Measurements from ENCODE around the gene BAIAP3.
"Not testable (repeated sequence)": the region's sequence is repeated elsewhere in the genome, so short reads cannot be mapped to it uniquely, and the experiment has no call there.

BAIAP3 gene

GRCh38 chr16:1316033-1316405 lies 17.4 kb upstream of the BAIAP3 start:
- DNase-seq = no peak

- no peak for DNase-seq
These were observed 15.8 kb upstream of the BAIAP3 start for GRCh38 chr16:1317479-1318267.

GRCh38 chr16:1318268-1318545 lies 15.2 kb upstream of the BAIAP3 start:
- no peak for DNase-seq

GRCh38 chr16:1319041-1319440 lies 14.4 kb upstream of the BAIAP3 start:
- no peak for DNase-seq

- no peak for DNase-seq
These were observed 13.3 kb upstream of the BAIAP3 start for GRCh38 chr16:1320097-1320496.

- no peak for DNase-seq
These were observed 12.7 kb upstream of the BAIAP3 start for GRCh38 chr16:1320658-1321240.

- DNase-seq = no peak
These were observed 11.0 kb upstream of the BAIAP3 start for GRCh38 chr16:1322407-1322806.

- no peak for DNase-seq
These were observed 9.9 kb upstream of the BAIAP3 start for GRCh38 chr16:1323296-1324239.

- no peak for DNase-seq
These were observed 9.1 kb upstream of the BAIAP3 start for GRCh38 chr16:1324286-1324826.

- DNase-seq = no peak
These were observed 8.2 kb upstream of the BAIAP3 start for GRCh38 chr16:1325261-1325660.

GRCh38 chr16:1325673-1326371 lies 7.6 kb upstream of the BAIAP3 start:
- no peak for DNase-seq

GRCh38 chr16:1326391-1326790 lies 7.1 kb upstream of the BAIAP3 start:
- no peak for DNase-seq

GRCh38 chr16:1326946-1327618 lies 6.4 kb upstream of the BAIAP3 start:
- no peak for DNase-seq

- no peak for DNase-seq
These were observed 5.9 kb upstream of the BAIAP3 start for GRCh38 chr16:1327619-1327947.

GRCh38 chr16:1328136-1328535 lies 5.3 kb upstream of the BAIAP3 start:
- DNase-seq = not testable (repeated sequence)

- DNase-seq = not testable (repeated sequence)
These were observed 4.5 kb upstream of the BAIAP3 start for GRCh38 chr16:1328961-1329360.

GRCh38 chr16:1330260-1330914 lies 3.1 kb upstream of the BAIAP3 start:
- DNase-seq = no peak

- no peak for DNase-seq
These were observed 2.3 kb upstream of the BAIAP3 start for GRCh38 chr16:1330931-1331711.

GRCh38 chr16:1331712-1332617 lies 1.5 kb upstream of the BAIAP3 start:
- no peak for DNase-seq

GRCh38 chr16:1332618-1333148 lies 762 bp upstream of the BAIAP3 start:
- no peak for DNase-seq
